Left renal pelvis (tissue), 4 donors: Measurements from ENCODE around the gene CDPF1. TPM values are rescaled to one million over a fixed set of nuclear protein-coding genes. Genes with fewer than 3 reads are reported as not detected.

Experiments used
- polyA plus RNA-seq, 4 donors: library from polyadenylated mRNA; unstranded; fragments of 120-200 nt; gene quantifications; one replicate each; pipeline ENCODE4 v1.2.1, GENCODE V29; 2013; ENCODE audit not compliant: insufficient read length in 4 of 4

The CDPF1 gene
- polyA plus RNA-seq, 4 donors, result 11.3 to 16.9 (median 14.2) TPM

Other genes starting within 250 kb of the CDPF1 start
- gene PPARA, start 99.8 kb downstream of the CDPF1 start, polyA plus RNA-seq, result 10 to 100 TPM; 10.0 to 30.0 (median 24.5) TPM
- gene PKDREJ, start 13.1 kb upstream of the CDPF1 start, polyA plus RNA-seq, result under 1 TPM; 0.20 to 0.52 (median 0.35) TPM
- 10 to 100 TPM; 26.1 to 62.7 (median 47.4) TPM for gene TTC38, start 17.7 kb upstream of the CDPF1 start, polyA plus RNA-seq
- gene GTSE1, start 46.6 kb upstream of the CDPF1 start, polyA plus RNA-seq, result 10 to 100 TPM; 13.3 to 20.0 (median 15.6) TPM
- gene TRMU, start 85.4 kb upstream of the CDPF1 start, polyA plus RNA-seq, result 10 to 100 TPM; 30.3 to 64.4 (median 53.3) TPM